CD4-positive, alpha-beta T cell treated with Interferon gamma for 1 hour (primary cell): ENCODE measurements around the gene AKR7A3.

Experiments used
- DNase-seq: peaks from one replicate; pipeline ENCODE4 v3.0.0-alpha.2; 2020

The AKR7A3 gene

GRCh38 chr1:19288324-19289241 lies at the start of gene AKR7A3:
TSS of gene AKR7A3 (minus strand) at chr1:19288770. CDS start at chr1:19288709, 61 bp downstream.
- DNase-seq, result peak; percentile 47

GRCh38 chr1:19338323-19338762 lies 49.8 kb upstream of the AKR7A3 start:
- no peak for DNase-seq

GRCh38 chr1:19337289-19337688 lies 48.7 kb upstream of the AKR7A3 start:
- no peak for DNase-seq

GRCh38 chr1:19336543-19336942 lies 48.0 kb upstream of the AKR7A3 start:
- no peak for DNase-seq

- DNase-seq, result no peak
These were observed 45.2 kb upstream of the AKR7A3 start for GRCh38 chr1:19333587-19334354.

- DNase-seq, result no peak
These were observed 44.3 kb upstream of the AKR7A3 start for GRCh38 chr1:19332832-19333231.

GRCh38 chr1:19331262-19331878 lies 42.8 kb upstream of the AKR7A3 start:
- no peak for DNase-seq

GRCh38 chr1:19330449-19331135 lies 42.0 kb upstream of the AKR7A3 start:
- no peak for DNase-seq

GRCh38 chr1:19329611-19330010 lies 41.0 kb upstream of the AKR7A3 start:
- no peak for DNase-seq

- no peak for DNase-seq
These were observed 40.6 kb upstream of the AKR7A3 start for GRCh38 chr1:19329188-19329587.

GRCh38 chr1:19328486-19328885 lies 39.9 kb upstream of the AKR7A3 start:
- DNase-seq, result no peak

- DNase-seq, result no peak
These were observed 39.2 kb upstream of the AKR7A3 start for GRCh38 chr1:19327736-19328135.

- DNase-seq, result no peak
These were observed 38.7 kb upstream of the AKR7A3 start for GRCh38 chr1:19327301-19327700.

GRCh38 chr1:19326748-19327065 lies 38.1 kb upstream of the AKR7A3 start:
- DNase-seq, result no peak

GRCh38 chr1:19325958-19326747 lies 37.6 kb upstream of the AKR7A3 start:
- no peak for DNase-seq

- DNase-seq, result no peak
These were observed 36.9 kb upstream of the AKR7A3 start for GRCh38 chr1:19325368-19325957.

GRCh38 chr1:19324665-19324990 lies 36.1 kb upstream of the AKR7A3 start:
- no peak for DNase-seq

- no peak for DNase-seq
These were observed 35.6 kb upstream of the AKR7A3 start for GRCh38 chr1:19323987-19324664.

- DNase-seq, result no peak
These were observed 33.9 kb upstream of the AKR7A3 start for GRCh38 chr1:19322481-19322880.

- no peak for DNase-seq
These were observed 32.5 kb upstream of the AKR7A3 start for GRCh38 chr1:19321071-19321470.

GRCh38 chr1:19319196-19319595 lies 30.6 kb upstream of the AKR7A3 start:
- DNase-seq, result no peak
